GM11168 (cell line): ENCODE data around the gene AOC1.

Source experiments
- in situ Hi-C: fragments of 300-500 bp; cut with MboI; formaldehyde crosslinking; loops from one replicate; pipeline ENCODE4 v1.12.0; 2022; ENCODE audit warnings: low sequenced_read_pairs; ENCODE audit not compliant: unreplicated experiment

Gene AOC1

GRCh38 chr7:150830937-150831336 lies 21.4 kb upstream of the AOC1 start:
- in situ Hi-C loops: no loop called here

- in situ Hi-C loops: no loop called here
Observed at GRCh38 chr7:150831851-150832250, 20.5 kb upstream of the AOC1 start.

- in situ Hi-C loops: no loop called here
Observed at GRCh38 chr7:150835019-150835418, 17.3 kb upstream of the AOC1 start.

GRCh38 chr7:150835702-150836280 lies 16.5 kb upstream of the AOC1 start:
- in situ Hi-C loops: no loop called here

GRCh38 chr7:150838965-150839650 lies 13.2 kb upstream of the AOC1 start:
- in situ Hi-C loops: no loop called here

GRCh38 chr7:150842018-150842417 lies 10.3 kb upstream of the AOC1 start:
- in situ Hi-C loops: no loop called here

- in situ Hi-C loops: no loop called here
Observed at GRCh38 chr7:150842716-150843115, 9.6 kb upstream of the AOC1 start.

- in situ Hi-C loops: no loop called here
Observed at GRCh38 chr7:150845421-150845861, 6.9 kb upstream of the AOC1 start.

- in situ Hi-C loops: no loop called here
Observed at GRCh38 chr7:150846291-150847115, 5.8 kb upstream of the AOC1 start.

GRCh38 chr7:150847536-150847935 lies 4.8 kb upstream of the AOC1 start:
- in situ Hi-C loops: no loop called here

- in situ Hi-C loops: no loop called here
Observed at GRCh38 chr7:150848111-150848510, 4.2 kb upstream of the AOC1 start.

- in situ Hi-C loops: no loop called here
Observed at GRCh38 chr7:150848561-150849115, 3.7 kb upstream of the AOC1 start.

GRCh38 chr7:150849204-150849775 lies 3.0 kb upstream of the AOC1 start:
- in situ Hi-C loops: no loop called here

GRCh38 chr7:150850273-150850672 lies 2.0 kb upstream of the AOC1 start:
- in situ Hi-C loops: no loop called here

GRCh38 chr7:150851492-150852370 lies 586 bp upstream of the AOC1 start:
- in situ Hi-C loops: no loop called here

GRCh38 chr7:150854066-150855000 lies 2.0 kb downstream of the AOC1 start:
- in situ Hi-C loops: no loop called here

GRCh38 chr7:150855046-150855445 lies 2.7 kb downstream of the AOC1 start:
- in situ Hi-C loops: no loop called here

GRCh38 chr7:150855476-150856302 lies 3.4 kb downstream of the AOC1 start:
- in situ Hi-C loops: no loop called here
